GM20431 (cell line): Measurements from ENCODE around the gene TAMALIN.

ENCODE experiments used
- in situ Hi-C: fragments of 300-500 bp; cut with MseI, MboI; formaldehyde crosslinking; loops from one replicate; pipeline ENCODE4 v1.15.0; 2020; ENCODE audit warnings: low sequenced_read_pairs; ENCODE audit not compliant: unreplicated experiment

The TAMALIN gene

GRCh38 chr12:51980051-51980808, 26.5 kb upstream of the TAMALIN start:
- in situ Hi-C loops = loop anchor here (25.0 kb wide), 1 partner anchor 93 kb away; the partner anchor contains the start of gene ANKRD33

- in situ Hi-C loops = loop anchor here (25.0 kb wide), 1 partner anchor 93 kb away; the partner anchor contains the start of gene ANKRD33
These were observed 26.0 kb upstream of the TAMALIN start for GRCh38 chr12:51980809-51981127.

DNA sequence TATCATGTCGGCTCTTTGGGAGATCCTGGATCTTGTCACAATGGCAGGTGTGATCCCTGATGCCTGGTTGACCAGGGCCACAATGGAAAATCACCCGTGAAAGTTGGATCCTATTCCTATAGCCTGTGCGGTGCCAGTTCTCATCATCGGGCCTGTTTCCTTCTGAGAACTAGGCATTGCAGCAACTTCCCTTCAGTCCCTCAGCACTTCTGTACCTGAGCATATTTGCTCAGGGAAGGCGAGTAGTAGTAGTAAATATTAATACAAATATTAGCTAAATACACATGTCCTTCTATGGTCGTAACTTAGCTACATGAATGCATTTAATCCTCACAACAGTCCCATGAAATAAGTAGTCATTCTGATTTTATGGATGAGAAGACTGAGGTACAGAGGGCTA, 22.1 kb upstream of the TAMALIN start:
- in situ Hi-C loops = loop anchor here (25.0 kb wide), 1 partner anchor 97 kb away; the partner anchor contains the start of gene ANKRD33

GRCh38 chr12:51985154-51985835, 21.5 kb upstream of the TAMALIN start:
- in situ Hi-C loops = loop anchor here (25.0 kb wide), 1 partner anchor 98 kb away; the partner anchor contains the start of gene ANKRD33

DNA sequence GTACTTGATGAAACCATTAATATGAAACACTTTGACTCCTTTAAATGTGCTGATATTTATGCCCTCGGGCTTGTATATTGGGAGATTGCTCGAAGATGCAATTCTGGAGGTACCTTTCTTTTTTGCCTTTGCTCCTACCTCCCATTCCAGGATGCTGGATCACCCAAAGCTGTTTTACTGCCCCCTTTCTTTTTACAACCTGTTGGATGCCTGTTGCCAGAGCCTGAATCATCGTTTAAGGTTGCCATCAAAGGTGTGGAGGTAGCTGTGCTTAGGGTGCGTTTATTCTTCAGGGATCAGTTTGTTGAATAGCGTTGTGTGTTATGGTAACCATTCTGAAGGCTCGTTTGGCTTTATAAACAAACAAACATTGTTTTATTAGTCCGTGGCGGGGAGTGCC, 19.9 kb upstream of the TAMALIN start:
- in situ Hi-C loops = loop anchor here (25.0 kb wide), 1 partner anchor 100 kb away; the partner anchor contains the start of gene ANKRD33

DNA sequence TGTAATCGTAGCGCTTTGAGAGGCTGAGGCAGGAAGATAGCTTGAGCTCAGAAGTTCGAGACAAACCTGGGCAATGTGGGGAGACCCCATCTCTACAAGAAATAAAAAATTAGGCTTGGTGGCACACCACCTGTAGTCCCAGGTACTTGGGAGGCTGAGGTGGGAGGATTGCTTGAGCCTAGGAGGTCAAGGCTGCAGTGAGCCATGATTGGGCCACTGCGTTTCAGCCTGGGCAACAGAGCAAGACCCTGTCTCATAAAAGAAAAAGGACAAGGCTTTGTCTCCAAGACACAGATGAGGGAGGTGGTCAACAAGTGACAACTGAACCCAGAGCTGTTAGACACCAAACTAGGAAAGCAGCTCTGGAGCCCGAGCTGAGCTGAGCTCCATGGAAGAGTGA, 14.5 kb upstream of the TAMALIN start:
- in situ Hi-C loops = loop anchor here (25.0 kb wide), 1 partner anchor 105 kb away; the partner anchor contains the start of gene ANKRD33

DNA sequence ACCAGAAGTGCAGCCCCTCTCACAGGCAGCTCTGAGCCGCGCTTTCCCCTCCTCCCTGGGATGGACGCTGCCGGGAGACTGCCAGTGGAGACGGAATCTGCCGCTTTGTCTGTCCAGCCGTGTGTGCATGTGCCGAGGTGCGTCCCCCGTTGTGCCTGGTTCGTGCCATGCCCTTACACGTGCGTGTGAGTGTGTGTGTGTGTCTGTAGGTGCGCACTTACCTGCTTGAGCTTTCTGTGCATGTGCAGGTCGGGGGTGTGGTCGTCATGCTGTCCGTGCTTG, 12.3 kb upstream of the TAMALIN start:
- in situ Hi-C loops = loop anchor here (25.0 kb wide), 1 partner anchor 107 kb away; the partner anchor contains the start of gene ANKRD33

GRCh38 chr12:51994959-51995358, 11.8 kb upstream of the TAMALIN start:
- in situ Hi-C loops = loop anchor here (25.0 kb wide), 1 partner anchor 108 kb away; the partner anchor contains the start of gene ANKRD33

- in situ Hi-C loops = loop anchor here (25.0 kb wide), 1 partner anchor 110 kb away; the partner anchor contains the start of gene ANKRD33
These were observed 9.6 kb upstream of the TAMALIN start for GRCh38 chr12:51997136-51997535.

DNA sequence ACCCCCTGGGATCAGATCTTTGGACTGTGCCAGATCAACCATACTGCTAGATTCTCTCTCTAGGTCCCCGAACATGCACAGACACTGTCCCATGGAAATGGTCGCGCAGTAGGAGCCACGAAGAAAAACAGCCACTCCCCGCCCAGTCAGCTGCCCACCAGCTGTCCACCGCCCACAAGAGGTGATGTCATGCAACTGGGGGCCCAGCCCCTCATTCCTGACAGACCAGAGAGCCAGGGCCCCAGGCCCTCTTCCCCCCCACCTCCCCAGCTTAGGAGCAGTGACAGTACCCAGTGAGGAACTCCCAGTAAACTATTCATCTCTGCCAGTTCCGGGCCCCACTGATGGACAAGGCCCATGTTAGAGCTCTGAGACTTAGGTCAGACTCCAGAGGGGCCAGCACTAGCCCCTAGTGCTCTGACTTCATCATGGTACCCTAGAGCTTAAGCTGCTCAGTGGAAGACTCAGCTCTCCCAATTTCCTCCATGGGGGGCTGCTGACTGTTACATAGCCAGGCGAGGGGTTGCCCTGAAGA, 3.7 kb upstream of the TAMALIN start:
- in situ Hi-C loops = no loop called here

- in situ Hi-C loops = no loop called here
These were observed 3.2 kb upstream of the TAMALIN start for GRCh38 chr12:52003591-52003990.

DNA sequence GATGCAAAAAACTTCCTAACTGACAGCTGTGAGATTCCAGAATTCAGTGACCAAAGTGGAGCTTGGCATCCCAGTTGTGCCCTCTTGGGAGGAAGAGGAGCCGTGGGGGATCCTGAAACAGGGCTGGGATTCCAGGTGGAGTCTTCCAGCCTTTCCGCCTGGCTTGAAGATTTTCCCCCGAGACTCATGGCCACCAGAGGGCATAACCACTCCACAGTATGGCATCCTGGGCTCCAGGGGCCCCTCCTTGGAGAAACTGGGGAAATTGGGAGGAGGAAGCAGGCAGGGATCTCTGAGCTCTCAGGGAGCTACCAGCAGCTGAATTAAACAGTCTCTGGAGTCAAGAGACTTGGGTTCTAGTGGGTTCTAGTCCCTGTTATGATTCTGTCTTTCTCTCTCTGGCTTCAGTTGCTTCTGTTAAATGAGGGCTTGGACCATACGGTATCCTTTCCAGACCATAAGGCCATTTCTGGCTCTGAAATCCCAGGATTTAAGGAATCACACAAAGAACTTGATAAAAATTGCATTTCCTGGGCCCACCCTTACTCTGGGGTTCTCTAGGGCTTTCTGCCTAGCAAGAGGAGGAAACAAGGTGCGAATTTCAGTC, 2.6 kb upstream of the TAMALIN start:
- in situ Hi-C loops = no loop called here

DNA sequence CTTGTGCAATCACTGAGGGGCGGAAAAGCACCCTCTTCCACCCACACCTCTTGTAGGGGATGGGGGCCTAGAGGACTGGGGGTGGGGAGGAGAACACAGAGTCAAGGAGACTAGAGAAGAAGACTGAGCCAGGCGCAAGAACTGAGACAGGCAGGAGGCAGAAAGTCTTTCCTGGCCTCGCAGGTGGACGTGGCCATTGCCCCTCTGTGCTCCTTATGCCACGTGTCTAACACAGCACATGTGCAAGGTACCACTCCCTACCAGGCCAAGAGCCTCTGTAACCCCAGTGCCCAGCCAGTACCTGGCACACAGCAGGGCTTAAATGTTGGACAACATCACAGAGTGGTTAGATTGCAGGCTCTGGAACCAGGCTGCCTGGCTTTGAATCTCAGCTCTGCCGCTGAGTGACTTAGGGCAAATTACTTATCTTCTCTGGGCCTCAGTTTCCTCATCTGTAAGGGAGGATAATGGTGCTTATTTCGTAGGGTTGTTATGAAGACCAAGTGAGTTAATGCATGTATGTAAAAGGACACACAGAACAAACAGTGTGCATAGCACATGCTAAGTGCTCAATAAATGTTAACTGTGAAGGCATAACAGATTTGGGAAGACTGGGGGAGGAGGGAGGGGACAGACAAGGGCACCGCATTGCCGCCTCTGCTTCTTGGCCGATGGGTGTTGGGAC, 1.4 kb upstream of the TAMALIN start:
- in situ Hi-C loops = no loop called here

DNA sequence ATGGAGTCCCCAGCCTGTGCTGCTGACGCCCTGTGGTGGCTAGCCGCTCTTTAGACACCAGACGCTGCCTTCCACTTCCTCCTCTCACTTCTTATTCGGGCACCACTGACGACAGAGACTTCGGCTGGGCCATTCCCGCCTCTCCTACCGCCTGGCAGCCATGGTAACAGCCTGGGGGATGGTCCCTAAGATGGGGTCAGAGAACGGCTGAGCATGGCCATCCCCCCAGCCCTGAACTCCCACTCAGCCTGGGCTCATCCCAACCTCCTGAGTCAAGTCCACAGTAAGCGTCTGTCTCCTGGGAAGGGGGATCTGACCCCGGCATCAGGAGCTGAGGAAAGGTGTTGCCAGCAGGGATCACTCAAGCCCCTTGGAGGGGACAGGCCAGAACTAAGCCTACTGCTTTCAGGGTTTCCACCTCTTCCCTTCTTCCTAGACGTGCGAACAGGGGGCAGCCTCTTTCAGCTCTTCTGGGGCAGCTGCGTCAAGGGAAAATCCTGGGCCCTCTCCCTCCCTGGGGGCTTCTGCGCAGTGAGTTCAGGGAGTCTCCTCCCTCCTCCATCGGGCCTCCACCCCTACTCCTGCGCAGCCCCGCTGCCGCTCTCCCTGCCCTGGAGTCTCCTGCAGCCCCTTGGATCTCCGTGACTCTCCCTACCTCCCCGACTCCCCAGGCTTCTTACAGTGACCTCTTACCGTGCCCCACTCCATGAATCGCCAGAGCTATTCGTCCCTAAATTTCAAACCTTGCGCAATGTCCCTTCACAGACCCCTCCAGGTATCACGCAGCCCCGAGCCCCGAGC, 643 bp upstream of the TAMALIN start:
- in situ Hi-C loops = no loop called here

DNA sequence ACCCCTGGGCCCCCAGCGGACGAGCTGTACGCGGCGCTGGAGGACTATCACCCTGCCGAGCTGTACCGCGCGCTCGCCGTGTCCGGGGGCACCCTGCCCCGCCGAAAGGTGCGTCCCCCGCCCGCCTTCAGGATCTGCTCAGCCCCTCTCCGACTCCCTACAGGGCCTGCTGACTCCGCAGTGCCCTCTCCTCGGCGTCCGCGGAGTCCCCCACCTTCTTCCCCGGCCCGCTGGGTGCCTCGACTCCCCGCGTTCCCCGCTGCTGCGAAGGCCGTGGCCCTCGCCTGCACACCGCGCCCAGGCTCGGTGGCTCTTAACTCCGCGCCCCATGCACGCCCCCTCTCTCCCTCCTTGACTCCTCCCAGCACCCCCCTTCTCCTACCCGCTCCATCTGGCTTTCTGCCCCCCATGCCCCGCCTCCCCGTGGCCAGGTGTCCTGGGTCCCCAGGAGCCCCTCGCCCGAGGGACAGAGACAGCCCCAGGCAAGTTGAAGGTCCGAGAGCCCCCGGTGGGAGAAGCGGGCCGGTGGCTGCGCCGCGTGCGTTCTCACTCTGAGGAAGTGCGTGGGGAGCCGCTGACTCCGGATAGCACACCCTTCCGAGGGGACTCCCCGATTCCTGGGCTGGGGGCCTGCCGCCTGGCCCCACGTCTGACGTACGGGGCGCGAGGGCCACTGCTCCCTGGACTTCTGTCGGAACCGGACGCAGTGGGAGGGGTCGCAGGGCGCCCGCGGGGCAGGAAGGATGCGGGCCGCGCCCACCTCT, 594 bp downstream of the TAMALIN start:
- in situ Hi-C loops = no loop called here

- in situ Hi-C loops = no loop called here
These were observed 1.3 kb downstream of the TAMALIN start for GRCh38 chr12:52007982-52008510.

DNA sequence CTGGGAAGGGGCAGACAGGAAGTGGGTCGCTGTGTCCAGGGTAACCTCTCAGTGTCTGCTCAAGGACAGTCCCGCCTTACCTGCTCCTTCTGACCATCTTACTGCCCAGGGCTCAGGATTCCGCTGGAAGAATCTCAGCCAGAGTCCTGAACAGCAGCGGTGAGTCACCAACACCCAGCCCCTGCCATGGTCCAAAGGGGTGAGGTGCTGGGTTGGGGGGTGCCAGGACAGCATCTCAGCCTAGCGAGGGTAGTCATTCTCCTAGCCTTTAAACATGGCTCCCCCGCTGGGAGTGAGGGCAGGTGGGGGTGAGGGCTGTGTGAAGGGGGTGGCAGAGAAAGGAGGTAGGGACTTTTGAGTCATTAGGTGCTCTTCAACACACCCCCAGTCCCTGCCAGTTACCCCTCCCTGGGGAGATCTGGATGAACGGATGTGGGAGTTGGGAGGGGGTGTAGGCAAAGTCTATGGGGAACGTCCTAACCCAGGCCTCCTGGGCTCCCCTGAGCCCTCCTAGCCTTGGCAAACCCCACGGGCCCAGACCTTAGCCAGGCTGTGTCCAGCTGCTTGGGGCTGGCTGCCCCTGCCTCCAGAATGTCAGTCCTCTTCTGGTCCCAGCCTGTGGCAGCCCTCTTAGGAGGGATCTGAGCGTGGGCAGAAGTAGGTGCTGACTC, 2.5 kb downstream of the TAMALIN start:
- in situ Hi-C loops = no loop called here

GRCh38 chr12:52010152-52010622, 3.4 kb downstream of the TAMALIN start:
- in situ Hi-C loops = no loop called here
